AG04450 (cell line): ENCODE results near the gene CYSRT1. TPM values are rescaled to one million over a fixed set of nuclear protein-coding genes. Genes with fewer than 3 reads are reported as not detected.

Experiments used
- CTCF ChIA-PET: fragments of 300-600, 350-600 bp; formaldehyde crosslinking; extraction: SDS; loops from one replicate; lab custom pipeline; 2022; ENCODE audit warnings: antibody characterized with exemption, inconsistent platforms; lab: Charles Lee
- POLR2A ChIA-PET: fragments of 350-600 bp; formaldehyde crosslinking; extraction: SDS; loops from one replicate; lab custom pipeline; 2021; ENCODE audit warnings: antibody characterized with exemption, inconsistent platforms; lab: Yijun Ruan, JAX
- DNase-seq: peaks from one replicate; pipeline ENCODE4 v3.0.0-alpha.2; 2011; ENCODE audit warnings: low read depth, low spot score
- H3K27ac ChIP-seq: one replicate; pipeline ENCODE4 v1.5.1; 2012; ENCODE audit warnings: low read depth, low read length, control low read depth
- H3K27me3 ChIP-seq: one replicate; pipeline ENCODE4 v1.6.0; 2012; ENCODE audit warnings: low read length; ENCODE audit not compliant: control insufficient read depth, insufficient read depth
- H3K4me3 ChIP-seq: 2 replicates; pipeline ENCODE4 v1.5.1; 2011; ENCODE audit warnings: mild to moderate bottlenecking, low read depth, low read length, control low read depth
- H3K9me3 ChIP-seq: 2 replicates; pipeline ENCODE4 v1.5.1; 2012; ENCODE audit warnings: low read length; ENCODE audit not compliant: control insufficient read depth, insufficient read depth
- polyA plus RNA-seq: library from polyadenylated mRNA; depleted of rRNA; stranded (reverse); fragments of >200 nt; gene quantifications from 2 replicates; pipeline ENCODE4 v1.2.3, GENCODE V29; 2011
- TF ChIP-seq, protein P1 (sequence below): IDR thresholded peaks from 2 replicates; pipeline ENCODE4 v1.5.1; 2011; ENCODE audit warnings: low read depth, low read length, control low read depth, inconsistent platforms

CYSRT1 gene
- polyA plus RNA-seq, 1 experiment = 0.27 TPM

- H3K9me3 ChIP-seq = no peaks in the 10 kb centered on the region; the same call in 1 of the 2 replicates
- no peak overlapping the region for H3K27ac ChIP-seq
- no peak for DNase-seq
- H3K27me3 ChIP-seq = no peaks in the 10 kb centered on the region
- TF ChIP-seq, protein P1, sequence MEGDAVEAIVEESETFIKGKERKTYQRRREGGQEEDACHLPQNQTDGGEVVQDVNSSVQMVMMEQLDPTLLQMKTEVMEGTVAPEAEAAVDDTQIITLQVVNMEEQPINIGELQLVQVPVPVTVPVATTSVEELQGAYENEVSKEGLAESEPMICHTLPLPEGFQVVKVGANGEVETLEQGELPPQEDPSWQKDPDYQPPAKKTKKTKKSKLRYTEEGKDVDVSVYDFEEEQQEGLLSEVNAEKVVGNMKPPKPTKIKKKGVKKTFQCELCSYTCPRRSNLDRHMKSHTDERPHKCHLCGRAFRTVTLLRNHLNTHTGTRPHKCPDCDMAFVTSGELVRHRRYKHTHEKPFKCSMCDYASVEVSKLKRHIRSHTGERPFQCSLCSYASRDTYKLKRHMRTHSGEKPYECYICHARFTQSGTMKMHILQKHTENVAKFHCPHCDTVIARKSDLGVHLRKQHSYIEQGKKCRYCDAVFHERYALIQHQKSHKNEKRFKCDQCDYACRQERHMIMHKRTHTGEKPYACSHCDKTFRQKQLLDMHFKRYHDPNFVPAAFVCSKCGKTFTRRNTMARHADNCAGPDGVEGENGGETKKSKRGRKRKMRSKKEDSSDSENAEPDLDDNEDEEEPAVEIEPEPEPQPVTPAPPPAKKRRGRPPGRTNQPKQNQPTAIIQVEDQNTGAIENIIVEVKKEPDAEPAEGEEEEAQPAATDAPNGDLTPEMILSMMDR = no peak
- ChIA-PET POLR2A (no interaction called here), CTCF (no interaction called here)
- H3K4me3 ChIP-seq = no peak overlapping the region
These were observed 7.1 kb downstream of the CYSRT1 start for GRCh38 chr9:137232101-137232500.

GRCh38 chr9:137232510-137232909 lies 7.5 kb downstream of the CYSRT1 start:
- Histone ChIP-seq H3K27ac (no peak overlapping the region), H3K9me3 (no peaks in the 10 kb centered on the region; the same call in 1 of the 2 replicates), H3K4me3 (no peak overlapping the region), H3K27me3 (no peaks in the 10 kb centered on the region)
- TF ChIP-seq, protein P1 = no peak
- ChIA-PET POLR2A (no interaction called here), CTCF (no interaction called here)
- DNase-seq = no peak

GRCh38 chr9:137233143-137233980 lies 8.4 kb downstream of the CYSRT1 start:
- CTCF ChIA-PET = no interaction called here
- no peak overlapping the region for H3K27ac ChIP-seq
- no peaks in the 10 kb centered on the region; the same call in 1 of the 2 replicates for H3K9me3 ChIP-seq
- no peak overlapping the region for H3K4me3 ChIP-seq
- TF ChIP-seq, protein P1 = no peak
- DNase-seq = no peak
- H3K27me3 ChIP-seq = no peaks in the 10 kb centered on the region
- POLR2A ChIA-PET = interaction anchor here (0.5 kb wide), 1 partner anchor 110 kb away, joined by 11 read pairs; no protein-coding TSS in a partner anchor

GRCh38 chr9:137234055-137234697 lies 9.2 kb downstream of the CYSRT1 start:
- Histone ChIP-seq H3K4me3 (no peak overlapping the region), H3K27ac (no peak overlapping the region), H3K27me3 (no peaks in the 10 kb centered on the region), H3K9me3 (no peaks in the 10 kb centered on the region; the same call in 1 of the 2 replicates)
- no peak for DNase-seq
- TF ChIP-seq, protein P1 = no peak
- POLR2A ChIA-PET = interaction anchor here (0.5 kb wide), 1 partner anchor 111 kb away, joined by 11 read pairs; no protein-coding TSS in a partner anchor
- CTCF ChIA-PET = interaction anchor here (0.6 kb wide), 1 partner anchor 188 kb away, joined by 3 read pairs; the partner anchor contains the start of gene NPDC1
